Type B pancreatic cell (in vitro differentiated cells): ENCODE measurements around the gene NEK9. TPM values are rescaled to one million over a fixed set of nuclear protein-coding genes. Genes with fewer than 3 reads are reported as not detected.

Experiments used
- DNase-seq: peaks from one replicate; pipeline ENCODE4 v3.0.0; 2021; ENCODE audit warnings: mixed read lengths; ENCODE audit not compliant: unreplicated experiment; ENCODE audit errors: extremely low spot score
- H3K27ac Mint-ChIP-seq: 2 replicates; pipeline ENCODE4 v1.8.0; 2021; ENCODE audit warnings: mild to moderate bottlenecking, mixed read lengths
- H3K27me3 Mint-ChIP-seq: 2 replicates; pipeline ENCODE4 v1.8.0; 2021; ENCODE audit warnings: mixed read lengths
- H3K36me3 Mint-ChIP-seq: 2 replicates; pipeline ENCODE4 v1.8.0; 2021; ENCODE audit warnings: mixed read lengths
- H3K4me1 Mint-ChIP-seq: one replicate; pipeline ENCODE4 v1.8.0; 2021; ENCODE audit warnings: mixed read lengths; ENCODE audit not compliant: unreplicated experiment
- H3K4me3 Mint-ChIP-seq: 2 replicates; pipeline ENCODE4 v1.8.0; 2021; ENCODE audit warnings: mild to moderate bottlenecking, mixed read lengths
- H3K9me3 Mint-ChIP-seq: 2 replicates; pipeline ENCODE4 v1.8.0; 2021; ENCODE audit warnings: mixed read lengths
- CTCF ChIP-seq: fragments of 200-600 bp; sonication (generic); conservative IDR thresholded peaks from 2 replicates; pipeline ENCODE4 v1.5.0; 2021; ENCODE audit warnings: antibody characterized with exemption, mild to moderate bottlenecking
- total RNA-seq: library from RNA; stranded (reverse); gene quantifications from 2 replicates; pipeline ENCODE4 v1.2.1, GENCODE V29; 2021; ENCODE audit warnings: low replicate concordance

NEK9 gene
- total RNA-seq, 1 donor from 2014 or later: 117 TPM

DNA sequence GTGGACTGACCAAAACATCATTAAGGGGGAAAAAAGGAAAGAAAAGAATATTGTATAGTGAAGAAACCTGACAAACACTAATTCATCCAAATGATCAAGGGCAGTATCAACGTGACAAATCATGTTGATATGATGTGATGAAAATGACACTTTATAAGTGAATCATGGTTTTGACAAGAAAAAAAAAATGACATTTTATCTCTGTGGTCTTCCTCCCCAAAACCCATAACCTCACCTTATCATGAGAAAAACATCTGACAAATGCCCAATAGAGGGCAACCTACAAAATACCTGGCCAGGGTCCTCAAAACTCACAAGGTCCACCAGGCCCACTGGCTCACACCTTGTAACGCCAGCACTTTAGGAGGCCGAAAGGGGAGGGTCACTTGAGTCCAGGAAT is 35.8 kb upstream of the NEK9 start:
- no peaks in the 10 kb centered on the region for H3K27me3 Mint-ChIP-seq
- H3K4me1 Mint-ChIP-seq: peaks cover 34% of the 10 kb centered on the region
- H3K9me3 Mint-ChIP-seq: no peaks in the 10 kb centered on the region
- H3K4me3 Mint-ChIP-seq: no peak overlapping the region
- H3K36me3 Mint-ChIP-seq: peaks cover 8% of the 10 kb centered on the region
- no peak for TF ChIP-seq CTCF
- H3K27ac Mint-ChIP-seq: no peak overlapping the region
- DNase-seq: no peak

DNA sequence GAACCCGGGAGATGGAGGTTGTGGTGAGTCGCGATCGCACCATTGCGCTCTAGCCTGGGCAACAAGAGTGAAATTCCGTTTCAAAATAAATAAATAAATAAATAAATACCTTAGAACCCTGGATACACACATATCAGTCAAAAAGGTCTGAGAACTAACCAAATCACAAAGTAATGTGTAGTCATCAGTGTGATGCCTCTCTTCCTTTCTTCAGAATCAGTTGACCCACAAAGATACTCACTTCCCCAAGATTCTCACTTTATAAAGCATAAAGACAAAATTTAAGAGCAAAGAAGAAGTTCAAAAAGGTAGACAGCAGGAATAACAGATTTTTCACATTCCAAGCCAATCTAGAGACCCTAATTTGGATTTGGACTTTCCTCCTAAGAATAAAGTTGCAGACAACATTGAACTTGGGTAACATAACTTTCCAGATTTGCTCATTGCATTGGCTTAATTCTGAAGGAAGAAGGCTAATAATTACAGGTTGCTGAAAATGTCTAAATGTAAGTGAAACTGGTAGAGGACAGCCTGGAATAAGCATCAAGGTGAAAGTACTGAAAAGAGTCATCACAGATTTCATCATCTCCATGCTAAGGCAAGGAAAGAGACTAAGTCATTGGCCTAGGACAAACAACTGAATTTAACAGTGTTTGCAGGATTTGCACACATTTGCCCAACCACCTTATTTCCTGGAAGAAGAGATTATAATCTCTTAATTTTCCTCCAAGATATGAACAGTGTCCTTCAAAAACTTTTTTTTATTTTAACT is 32.2 kb upstream of the NEK9 start:
- H3K27ac Mint-ChIP-seq: peak overlapping the region; percentile 33
- H3K4me3 Mint-ChIP-seq: no peak overlapping the region
- no peak for TF ChIP-seq CTCF
- no peaks in the 10 kb centered on the region for H3K9me3 Mint-ChIP-seq
- no peaks in the 10 kb centered on the region for H3K27me3 Mint-ChIP-seq
- H3K36me3 Mint-ChIP-seq: peaks cover 16% of the 10 kb centered on the region
- H3K4me1 Mint-ChIP-seq: peaks cover 18% of the 10 kb centered on the region
- no peak for DNase-seq

DNA sequence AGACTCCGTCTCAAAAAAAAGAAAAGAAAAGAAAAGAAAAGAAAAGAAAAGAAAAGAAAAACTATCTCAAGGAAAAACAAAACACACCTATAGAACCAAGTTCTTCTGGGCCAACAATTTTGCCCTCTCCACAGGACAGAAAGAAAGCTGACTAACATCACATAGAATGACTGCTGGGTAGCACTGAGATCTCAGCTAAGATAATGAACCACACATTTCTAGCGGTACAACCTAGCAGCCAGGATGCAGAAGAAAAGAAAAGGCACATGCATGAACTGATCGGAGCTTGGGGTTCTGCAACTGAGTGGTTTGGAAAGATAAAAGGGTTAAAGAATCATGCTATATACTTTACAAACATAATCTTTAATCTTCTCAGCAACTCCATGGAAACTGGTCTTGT is 30.1 kb upstream of the NEK9 start:
- Mint-ChIP-seq H3K4me1 (peaks cover 17% of the 10 kb centered on the region), H3K4me3 (peak overlapping the region; percentile 3), H3K27ac (peak overlapping the region; percentile 70), H3K9me3 (no peaks in the 10 kb centered on the region), H3K36me3 (peaks cover 12% of the 10 kb centered on the region), H3K27me3 (no peaks in the 10 kb centered on the region)
- DNase-seq: no peak
- no peak for TF ChIP-seq CTCF

DNA sequence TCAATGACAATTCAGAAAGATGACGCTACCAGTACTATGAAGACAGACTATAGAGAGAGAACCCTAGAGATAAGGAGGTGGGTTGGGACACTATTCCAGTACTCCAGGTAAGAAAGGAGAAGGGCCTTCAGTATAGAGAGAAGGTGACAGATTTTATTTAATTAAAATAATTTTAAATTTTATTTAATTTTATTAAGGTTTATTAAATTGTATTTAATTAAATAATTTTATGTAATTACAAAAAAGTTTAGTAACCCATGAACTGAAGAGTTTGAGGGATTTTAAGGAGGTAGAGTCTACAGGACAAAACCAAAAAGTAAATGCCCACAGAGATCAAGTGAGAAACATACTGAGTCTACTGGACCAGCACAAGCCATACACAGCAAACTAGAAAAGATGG is 29.3 kb upstream of the NEK9 start:
- Mint-ChIP-seq H3K4me1 (peaks cover 14% of the 10 kb centered on the region), H3K27ac (no peak overlapping the region), H3K4me3 (no peak overlapping the region), H3K27me3 (no peaks in the 10 kb centered on the region), H3K36me3 (peaks cover 17% of the 10 kb centered on the region), H3K9me3 (no peaks in the 10 kb centered on the region)
- no peak for DNase-seq
- TF ChIP-seq CTCF: no peak

- TF ChIP-seq CTCF: no peak
- H3K36me3 Mint-ChIP-seq: peaks cover 18% of the 10 kb centered on the region
- peak overlapping the region; percentile 6 for H3K27ac Mint-ChIP-seq
- peaks cover 11% of the 10 kb centered on the region for H3K4me1 Mint-ChIP-seq
- H3K27me3 Mint-ChIP-seq: no peaks in the 10 kb centered on the region
- H3K9me3 Mint-ChIP-seq: no peaks in the 10 kb centered on the region
- no peak overlapping the region for H3K4me3 Mint-ChIP-seq
- DNase-seq: no peak
Measured at GRCh38 chr14:75155169-75155568, 28.3 kb upstream of the NEK9 start.

DNA sequence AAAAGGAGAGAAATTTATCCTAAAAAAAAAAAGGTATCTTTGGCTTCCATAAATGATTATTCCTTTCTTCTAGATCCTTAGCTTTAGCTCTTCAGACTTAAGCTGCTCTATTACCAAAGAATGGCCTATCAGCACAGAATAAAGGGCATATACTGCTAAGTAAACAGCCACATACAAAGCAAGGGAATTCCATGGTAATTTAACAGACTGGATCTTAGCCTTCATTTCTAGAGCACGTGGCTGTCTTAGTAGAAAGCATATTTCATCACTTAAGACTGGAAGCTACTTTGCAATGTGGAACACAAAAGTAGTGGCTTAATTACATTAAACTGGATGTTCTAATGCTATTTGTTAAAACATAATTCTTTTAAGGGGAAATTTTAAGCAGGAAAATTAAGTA is 26.4 kb upstream of the NEK9 start:
- no peak for TF ChIP-seq CTCF
- H3K9me3 Mint-ChIP-seq: no peaks in the 10 kb centered on the region
- H3K4me3 Mint-ChIP-seq: no peak overlapping the region
- no peaks in the 10 kb centered on the region for H3K27me3 Mint-ChIP-seq
- peaks cover 18% of the 10 kb centered on the region for H3K4me1 Mint-ChIP-seq
- H3K36me3 Mint-ChIP-seq: peaks cover 26% of the 10 kb centered on the region
- no peak for DNase-seq
- H3K27ac Mint-ChIP-seq: no peak overlapping the region
